WI38 (cell line): Measurements from ENCODE around the gene AP4S1.

Source experiments
- H3K4me3 ChIP-seq: 2 replicates; pipeline ENCODE4 v1.5.1; 2011; ENCODE audit warnings: low read depth, mild to moderate bottlenecking, control low read depth, low read length
- CTCF ChIP-seq: IDR thresholded peaks from 2 replicates; pipeline ENCODE4 v1.5.1; 2012; ENCODE audit warnings: low read depth, mild to moderate bottlenecking, control low read depth, low read length

Gene AP4S1

GRCh38 chr14:31009836-31010574 lies 15.4 kb upstream of the AP4S1 start:
- no peak overlapping the region for H3K4me3 ChIP-seq
- no peak for TF ChIP-seq CTCF

- TF ChIP-seq CTCF: no peak
- no peak overlapping the region for H3K4me3 ChIP-seq
Observed at GRCh38 chr14:31010935-31011334, 14.5 kb upstream of the AP4S1 start.

- H3K4me3 ChIP-seq: no peak overlapping the region
- no peak for TF ChIP-seq CTCF
Observed at GRCh38 chr14:31013841-31014240, 11.6 kb upstream of the AP4S1 start.

- H3K4me3 ChIP-seq: no peak overlapping the region
- TF ChIP-seq CTCF: no peak
Observed at GRCh38 chr14:31018057-31018645, 7.3 kb upstream of the AP4S1 start.

GRCh38 chr14:31020834-31021575 lies 4.4 kb upstream of the AP4S1 start:
- no peak for TF ChIP-seq CTCF
- no peak overlapping the region for H3K4me3 ChIP-seq

- TF ChIP-seq CTCF: no peak
- H3K4me3 ChIP-seq: no peak overlapping the region
Observed at GRCh38 chr14:31021576-31021949, 3.9 kb upstream of the AP4S1 start.

GRCh38 chr14:31022386-31022785 lies 3.1 kb upstream of the AP4S1 start:
- TF ChIP-seq CTCF: no peak
- no peak overlapping the region for H3K4me3 ChIP-seq
